Neural progenitor cell (in vitro differentiated cells): Measurements from ENCODE around the gene ZFPM1. TPM values are rescaled to one million over a fixed set of nuclear protein-coding genes. Genes with fewer than 3 reads are reported as not detected.
A peak's percentile ranks its signal among the peaks of the same experiment; 100 is the strongest.

ENCODE experiments used
- DNase-seq: peaks from one replicate; pipeline ENCODE4 v3.0.0-alpha.2; 2016; ENCODE audit warnings: low spot score
- H2AFZ ChIP-seq: fragments of 200-600 bp; sonication (generic); replicated peaks from 2 replicates; pipeline ENCODE4 v1.6.1; 2016; ENCODE audit warnings: antibody characterized with exemption
- H3F3A ChIP-seq: fragments of 200-600 bp; sonication (generic); 2 replicates; pipeline ENCODE4 v1.6.1; 2016; ENCODE audit warnings: antibody characterized with exemption, low read depth
- H3K27ac ChIP-seq: fragments of 200-600 bp; sonication (generic); 2 replicates; pipeline ENCODE4 v1.5.1; 2016; ENCODE audit warnings: mild to moderate bottlenecking
- H3K27me3 ChIP-seq: fragments of 200-600 bp; sonication (generic); 2 replicates; pipeline ENCODE4 v1.6.1; 2016; ENCODE audit warnings: mild to moderate bottlenecking, moderate library complexity
- H3K36me3 ChIP-seq: fragments of 200-600 bp; sonication (generic); 2 replicates; pipeline ENCODE4 v1.5.1; 2016
- H3K4me1 ChIP-seq: fragments of 200-600 bp; sonication (generic); 2 replicates; pipeline ENCODE4 v1.6.1; 2016; ENCODE audit warnings: mixed run types
- H3K4me2 ChIP-seq: fragments of 200-600 bp; sonication (generic); 2 replicates; pipeline ENCODE4 v1.6.1; 2016
- H3K4me3 ChIP-seq: fragments of 200-600 bp; sonication (generic); 2 replicates; pipeline ENCODE4 v1.5.1; 2016
- H3K79me2 ChIP-seq: fragments of 200-600 bp; sonication (generic); 2 replicates; pipeline ENCODE4 v1.6.1; 2016; ENCODE audit warnings: low read depth
- H3K9ac ChIP-seq: fragments of 200-600 bp; sonication (generic); 2 replicates; pipeline ENCODE4 v1.6.1; 2016
- H3K9me3 ChIP-seq: fragments of 200-600 bp; sonication (generic); 2 replicates; pipeline ENCODE4 v1.5.1; 2016; ENCODE audit warnings: low read depth
- H4K20me1 ChIP-seq: fragments of 200-600 bp; sonication (generic); 2 replicates; pipeline ENCODE4 v1.6.1; 2016; ENCODE audit warnings: low read depth
- H3K27ac Mint-ChIP-seq: 3 replicates; pipeline ENCODE4 v1.8.0; 2021; ENCODE audit warnings: mixed read lengths
- H3K27me3 Mint-ChIP-seq: 2 replicates; pipeline ENCODE4 v1.8.0; 2022; ENCODE audit warnings: low read depth, mild to moderate bottlenecking, inconsistent platforms, moderate library complexity, mixed read lengths; ENCODE audit not compliant: insufficient read depth
- H3K36me3 Mint-ChIP-seq: 3 replicates; pipeline ENCODE4 v1.8.0; 2021; ENCODE audit warnings: mixed read lengths
- H3K4me1 Mint-ChIP-seq: 3 replicates; pipeline ENCODE4 v1.8.0; 2021; ENCODE audit warnings: mixed read lengths
- H3K4me3 Mint-ChIP-seq: 3 replicates; pipeline ENCODE4 v1.8.0; 2021; ENCODE audit warnings: mild to moderate bottlenecking, moderate library complexity, mixed read lengths
- H3K9me3 Mint-ChIP-seq: 3 replicates; pipeline ENCODE4 v1.8.0; 2020; ENCODE audit warnings: mixed read lengths
- CTCF ChIP-seq: fragments of 200-600 bp; sonication (generic); IDR thresholded peaks from 2 replicates; pipeline ENCODE4 v1.5.1; 2017; ENCODE audit warnings: antibody characterized with exemption, mild to moderate bottlenecking
- EZH2 ChIP-seq: fragments of 200-600 bp; sonication (generic); IDR thresholded peaks from 2 replicates; pipeline ENCODE4 v1.6.1; 2017; ENCODE audit warnings: antibody characterized with exemption, mild to moderate bottlenecking, moderate library complexity
- EZH2phosphoT487 ChIP-seq: fragments of 200-600 bp; sonication (generic); IDR thresholded peaks from 2 replicates; pipeline ENCODE4 v1.6.1; 2017; ENCODE audit warnings: antibody characterized with exemption
- total RNA-seq: library from RNA; depleted of rRNA; stranded (reverse); fragments of >200 nt; gene quantifications from 2 replicates; pipeline ENCODE4 v1.2.3, GENCODE V29; 2015; ENCODE audit warnings: low replicate concordance

Gene ZFPM1
- total RNA-seq, 1 donor from 2014 or later: 0.36 TPM

- H4K20me1 ChIP-seq: no peaks in the 10 kb centered on the region
- no peak overlapping the region for H3K4me2 ChIP-seq
- H3K27ac Mint-ChIP-seq: no peak overlapping the region
- H3K27me3 Mint-ChIP-seq: peaks cover 6% of the 10 kb centered on the region
- no peak overlapping the region for H2AFZ ChIP-seq
- H3K4me3 ChIP-seq: no peak overlapping the region
- no peak for DNase-seq
- no peaks in the 10 kb centered on the region for H3F3A ChIP-seq
- no peaks in the 10 kb centered on the region for H3K9me3 ChIP-seq
- no peaks in the 10 kb centered on the region for H3K9me3 Mint-ChIP-seq
- H3K36me3 ChIP-seq: no peaks in the 10 kb centered on the region
- no peaks in the 10 kb centered on the region for H3K4me1 ChIP-seq
- TF ChIP-seq CTCF (no peak), EZH2phosphoT487 (no peak), EZH2 (no peak)
- no peak overlapping the region for H3K27ac ChIP-seq
- no peak overlapping the region for H3K4me3 Mint-ChIP-seq
- H3K36me3 Mint-ChIP-seq: no peaks in the 10 kb centered on the region
- no peaks in the 10 kb centered on the region for H3K27me3 ChIP-seq
- H3K79me2 ChIP-seq: no peaks in the 10 kb centered on the region
- no peaks in the 10 kb centered on the region for H3K4me1 Mint-ChIP-seq
- no peak overlapping the region for H3K9ac ChIP-seq
Measured at GRCh38 chr16:88415713-88416323, 37.3 kb upstream of the ZFPM1 start.

- no peaks in the 10 kb centered on the region for H3K4me1 Mint-ChIP-seq
- H3K9me3 Mint-ChIP-seq: no peaks in the 10 kb centered on the region
- no peaks in the 10 kb centered on the region for H3K36me3 Mint-ChIP-seq
- Histone ChIP-seq H3K4me3 (no peak overlapping the region), H2AFZ (no peak overlapping the region), H4K20me1 (no peaks in the 10 kb centered on the region), H3K4me2 (no peak overlapping the region), H3K9ac (no peak overlapping the region), H3K27me3 (no peaks in the 10 kb centered on the region), H3K9me3 (no peaks in the 10 kb centered on the region), H3K79me2 (no peaks in the 10 kb centered on the region), H3F3A (no peaks in the 10 kb centered on the region), H3K4me1 (no peaks in the 10 kb centered on the region), H3K36me3 (no peaks in the 10 kb centered on the region), H3K27ac (no peak overlapping the region)
- H3K27ac Mint-ChIP-seq: no peak overlapping the region
- TF ChIP-seq CTCF (no peak), EZH2phosphoT487 (no peak), EZH2 (no peak)
- peaks cover 6% of the 10 kb centered on the region for H3K27me3 Mint-ChIP-seq
- H3K4me3 Mint-ChIP-seq: no peak overlapping the region
- no peak for DNase-seq
Measured at GRCh38 chr16:88416686-88417085, 36.4 kb upstream of the ZFPM1 start.

GRCh38 chr16:88417684-88418476 lies 35.2 kb upstream of the ZFPM1 start:
- H3K9me3 Mint-ChIP-seq: no peaks in the 10 kb centered on the region
- H3K4me1 Mint-ChIP-seq: no peaks in the 10 kb centered on the region
- Histone ChIP-seq H3F3A (no peaks in the 10 kb centered on the region), H3K4me3 (no peak overlapping the region), H3K4me2 (no peak overlapping the region), H3K27me3 (no peaks in the 10 kb centered on the region), H3K79me2 (no peaks in the 10 kb centered on the region), H3K36me3 (no peaks in the 10 kb centered on the region), H3K9ac (no peak overlapping the region), H3K27ac (no peak overlapping the region), H3K9me3 (no peaks in the 10 kb centered on the region), H2AFZ (no peak overlapping the region), H4K20me1 (no peaks in the 10 kb centered on the region), H3K4me1 (no peaks in the 10 kb centered on the region)
- no peaks in the 10 kb centered on the region for H3K36me3 Mint-ChIP-seq
- peaks cover 3% of the 10 kb centered on the region for H3K27me3 Mint-ChIP-seq
- no peak for TF ChIP-seq EZH2phosphoT487
- H3K27ac Mint-ChIP-seq: no peak overlapping the region
- no peak for DNase-seq
- H3K4me3 Mint-ChIP-seq: no peak overlapping the region

- Histone ChIP-seq H3K79me2 (no peaks in the 10 kb centered on the region), H3K4me3 (no peak overlapping the region), H2AFZ (no peak overlapping the region), H3K36me3 (no peaks in the 10 kb centered on the region), H3K4me1 (no peaks in the 10 kb centered on the region), H3K27me3 (no peaks in the 10 kb centered on the region), H4K20me1 (no peaks in the 10 kb centered on the region), H3K4me2 (no peak overlapping the region), H3K9ac (peak overlapping the region; percentile 1), H3F3A (no peaks in the 10 kb centered on the region), H3K9me3 (no peaks in the 10 kb centered on the region), H3K27ac (no peak overlapping the region)
- TF ChIP-seq EZH2: no peak
- no peak for TF ChIP-seq CTCF
- no peak for TF ChIP-seq EZH2phosphoT487
- H3K27ac Mint-ChIP-seq: no peak overlapping the region
- no peak for DNase-seq
- no peaks in the 10 kb centered on the region for H3K36me3 Mint-ChIP-seq
- no peak overlapping the region for H3K4me3 Mint-ChIP-seq
- H3K27me3 Mint-ChIP-seq: peaks cover 3% of the 10 kb centered on the region
- no peaks in the 10 kb centered on the region for H3K9me3 Mint-ChIP-seq
- peaks cover under 1% of the 10 kb centered on the region for H3K4me1 Mint-ChIP-seq
Measured at GRCh38 chr16:88418869-88419268, 34.2 kb upstream of the ZFPM1 start.
